GM10847 (cell line): ENCODE measurements around the gene ALDH4A1.

Experiments used
- POLR2A ChIP-seq: IDR thresholded peaks from 2 replicates; pipeline ENCODE4 v1.6.1; 2011; ENCODE audit not compliant: insufficient read length; ENCODE audit errors: extremely low read depth

ALDH4A1 gene

GRCh38 chr1:18902523-18903290, at the start of gene ALDH4A1:
Gene ALDH4A1, minus strand, starts transcription at chr1:18902555. Its CDS starts 32 bp downstream, at chr1:18902523.
- peak; percentile 62 for TF ChIP-seq POLR2A

GRCh38 chr1:18951818-18952391, 49.5 kb upstream of the ALDH4A1 start:
- no peak for TF ChIP-seq POLR2A

- no peak for TF ChIP-seq POLR2A
Observed at GRCh38 chr1:18951416-18951815, 49.1 kb upstream of the ALDH4A1 start.

- no peak for TF ChIP-seq POLR2A
Observed at GRCh38 chr1:18950401-18951026, 48.2 kb upstream of the ALDH4A1 start.

- no peak for TF ChIP-seq POLR2A
Observed at GRCh38 chr1:18949686-18950400, 47.5 kb upstream of the ALDH4A1 start.

GRCh38 chr1:18948913-18949685, 46.7 kb upstream of the ALDH4A1 start:
- TF ChIP-seq POLR2A, result no peak

- no peak for TF ChIP-seq POLR2A
Observed at GRCh38 chr1:18948048-18948912, 45.9 kb upstream of the ALDH4A1 start.

GRCh38 chr1:18947570-18947969, 45.2 kb upstream of the ALDH4A1 start:
- TF ChIP-seq POLR2A, result no peak

- TF ChIP-seq POLR2A, result no peak
Observed at GRCh38 chr1:18946550-18947381, 44.4 kb upstream of the ALDH4A1 start.

- no peak for TF ChIP-seq POLR2A
Observed at GRCh38 chr1:18945401-18945849, 43.1 kb upstream of the ALDH4A1 start.

- no peak for TF ChIP-seq POLR2A
Observed at GRCh38 chr1:18944810-18945209, 42.5 kb upstream of the ALDH4A1 start.

GRCh38 chr1:18943914-18944572, 41.7 kb upstream of the ALDH4A1 start:
- TF ChIP-seq POLR2A, result no peak
